H1 (cell line): ENCODE results near the gene DDX41. TPM values are rescaled to one million over a fixed set of nuclear protein-coding genes. Genes with fewer than 3 reads are reported as not detected.
A peak's percentile ranks its signal among the peaks of the same experiment; 100 is the strongest.

Experiments used
- CTCF ChIA-PET: fragments of 300-600 bp; sonication (Branson Sonifier 250); formaldehyde crosslinking; loops from one replicate; lab custom pipeline; 2021; ENCODE audit not compliant: partially characterized antibody; lab: Charles Lee
- POLR2A ChIA-PET: fragments of 300-600 bp; sonication (Branson Sonifier 250); formaldehyde crosslinking; loops from one replicate; lab custom pipeline; 2021; ENCODE audit warnings: inconsistent platforms; ENCODE audit not compliant: partially characterized antibody; lab: Charles Lee
- DNase-seq, 2 experiments: peaks; one replicate each; pipeline versions ENCODE4 v3.0.0 to v3.0.0-alpha.2; 2010 to 2022; ENCODE audit warnings: low spot score in 2 of 2, low read depth in 1 of 2, mixed read lengths in 1 of 2
- FAIRE-seq: peaks from 2 replicates; lab custom pipeline; 2011; peaks lifted over from hg19 to GRCh38; lab: Jason Lieb, UNC
- H2AFZ ChIP-seq: 2 replicates; pipeline ENCODE4 v1.8.1; 2012; ENCODE audit warnings: low read length, inconsistent platforms
- H2AK5ac ChIP-seq: 2 replicates; pipeline ENCODE4 v1.6.1; 2013; ENCODE audit warnings: low read depth, low read length
- H2BK120ac ChIP-seq: replicated peaks from 2 replicates; pipeline ENCODE3; 2013; ENCODE audit warnings: low read depth, low read length, inconsistent platforms
- H2BK12ac ChIP-seq: 2 replicates; pipeline ENCODE4 v1.6.1; 2013; ENCODE audit warnings: low read depth, low read length
- H2BK15ac ChIP-seq: 2 replicates; pipeline ENCODE4 v1.6.1; 2013; ENCODE audit warnings: low read length
- H2BK20ac ChIP-seq: 2 replicates; pipeline ENCODE4 v1.6.1; 2013; ENCODE audit warnings: low read length
- H2BK5ac ChIP-seq: 2 replicates; pipeline ENCODE4 v1.6.1; 2013; ENCODE audit warnings: low read depth, low read length
- H3K14ac ChIP-seq: 2 replicates; pipeline ENCODE4 v1.6.1; 2013; ENCODE audit warnings: inconsistent platforms; ENCODE audit not compliant: insufficient read length
- H3K18ac ChIP-seq: 2 replicates; pipeline ENCODE4 v1.6.1; 2013; ENCODE audit warnings: low read length; ENCODE audit errors: extremely low read depth
- H3K23ac ChIP-seq: 2 replicates; pipeline ENCODE4 v1.6.1; 2013; ENCODE audit warnings: inconsistent platforms; ENCODE audit not compliant: insufficient read length
- H3K23me2 ChIP-seq: 2 replicates; pipeline ENCODE4 v1.6.1; 2013; ENCODE audit warnings: low read depth, low read length
- H3K27ac ChIP-seq: 2 replicates; pipeline ENCODE4 v1.6.1; 2011; ENCODE audit warnings: low read depth, low read length, inconsistent platforms
- H3K27me3 ChIP-seq, 4 experiments: replicated peaks in 1 of 4; 1 replicate in 1 of 4; 2 replicates in 3 of 4; pipeline versions ENCODE4 v1.6.1 to v1.8.1; 2011 to 2013; ENCODE audit warnings: low read length in 3 of 4, mild to moderate bottlenecking in 3 of 4, inconsistent platforms in 2 of 4, mixed read lengths in 2 of 4, moderate library complexity in 1 of 4; ENCODE audit not compliant: control insufficient read depth in 3 of 4, insufficient read depth in 3 of 4; ENCODE audit errors: extremely low read depth in 1 of 4
- H3K36me3 ChIP-seq, 4 experiments: 2 replicates each; pipeline versions ENCODE4 v1.6.1 to v1.8.1; 2011 to 2013; ENCODE audit warnings: mild to moderate bottlenecking in 4 of 4, low read length in 3 of 4, moderate library complexity in 2 of 4, control low read depth in 1 of 4, inconsistent platforms in 1 of 4; ENCODE audit not compliant: insufficient read depth in 4 of 4, control insufficient read depth in 2 of 4
- H3K4ac ChIP-seq: replicated peaks from 2 replicates; pipeline ENCODE3; 2013; ENCODE audit warnings: low read length, low read depth, mixed read lengths, inconsistent platforms; ENCODE audit not compliant: insufficient read length
- H3K4me1 ChIP-seq, 4 experiments: replicated peaks in 1 of 4; 1 replicate in 1 of 4; 2 replicates in 3 of 4; pipeline versions ENCODE4 v1.6.1 to v1.8.1; 2011 to 2013; ENCODE audit warnings: low read length in 3 of 4, inconsistent platforms in 2 of 4, mixed read lengths in 1 of 4; ENCODE audit not compliant: insufficient read depth in 4 of 4, control insufficient read depth in 3 of 4
- H3K4me2 ChIP-seq, 2 experiments: 2 replicates each; pipeline versions ENCODE4 v1.6.1 to v1.8.1; 2011 to 2013; ENCODE audit warnings: low read depth in 2 of 2, low read length in 2 of 2, control low read depth in 1 of 2, inconsistent platforms in 1 of 2, mild to moderate bottlenecking in 1 of 2; ENCODE audit not compliant: insufficient read depth in 1 of 2
- H3K4me3 ChIP-seq, 4 experiments: fragments of 200-600, 300-600 bp in 1 of 4; sonication (generic), shearing (Covaris generic), sonication (Bioruptor Twin) in 1 of 4; 2 replicates each; pipeline versions ENCODE4 v1.5.1 to v1.8.1; 2011 to 2016; ENCODE audit warnings: low read length in 4 of 4, low read depth in 3 of 4, control low read depth in 2 of 4, inconsistent platforms in 2 of 4, mild to moderate bottlenecking in 2 of 4, mixed read lengths in 1 of 4, moderate library complexity in 1 of 4; ENCODE audit not compliant: insufficient read depth in 2 of 4; ENCODE audit errors: extremely low read depth in 1 of 4
- H3K56ac ChIP-seq: replicated peaks from 2 replicates; pipeline ENCODE3; 2013; ENCODE audit warnings: low read depth, mild to moderate bottlenecking, mixed read lengths, low read length, inconsistent platforms; ENCODE audit not compliant: insufficient read length
- H3K79me1 ChIP-seq: 2 replicates; pipeline ENCODE4 v1.6.1; 2013; ENCODE audit warnings: low read depth, low read length, control low read depth
- H3K79me2 ChIP-seq, 2 experiments: 2 replicates each; pipeline versions ENCODE4 v1.6.1 to v1.8.1; 2012 to 2013; ENCODE audit warnings: low read length in 2 of 2, mild to moderate bottlenecking in 2 of 2, inconsistent platforms in 1 of 2; ENCODE audit not compliant: insufficient read depth in 2 of 2, control insufficient read depth in 1 of 2
- H3K9ac ChIP-seq, 4 experiments: replicated peaks in 1 of 4; 1 replicate in 1 of 4; 2 replicates in 3 of 4; pipeline versions ENCODE4 v1.6.1 to v1.8.1; 2011 to 2013; ENCODE audit warnings: low read depth in 3 of 4, low read length in 3 of 4, control low read depth in 2 of 4, mild to moderate bottlenecking in 2 of 4, moderate library complexity in 2 of 4, inconsistent platforms in 1 of 4; ENCODE audit errors: extremely low read depth in 1 of 4
- H3K9me3 ChIP-seq, 2 experiments: 2 replicates each; pipeline versions ENCODE4 v1.6.1 to v1.8.1; 2012 to 2013; ENCODE audit warnings: mild to moderate bottlenecking in 2 of 2, moderate library complexity in 2 of 2, control low read depth in 1 of 2, inconsistent platforms in 1 of 2, low read depth in 1 of 2, low read length in 1 of 2, mixed read lengths in 1 of 2; ENCODE audit not compliant: insufficient read depth in 2 of 2
- H4K20me1 ChIP-seq, 2 experiments: replicated peaks in 1 of 2; 2 replicates each; pipeline versions ENCODE3 to v1.8.1; 2011 to 2013; ENCODE audit warnings: inconsistent platforms in 2 of 2, low read length in 2 of 2, mild to moderate bottlenecking in 1 of 2; ENCODE audit not compliant: insufficient read depth in 2 of 2, control insufficient read depth in 1 of 2
- H4K5ac ChIP-seq: 2 replicates; pipeline ENCODE4 v1.6.1; 2013; ENCODE audit warnings: low read length, low read depth, mixed read lengths, inconsistent platforms; ENCODE audit not compliant: insufficient read length
- H4K8ac ChIP-seq: 2 replicates; pipeline ENCODE4 v1.8.0; 2013; ENCODE audit warnings: mild to moderate bottlenecking, moderate library complexity, low read length, inconsistent platforms; ENCODE audit not compliant: insufficient read depth; ENCODE audit errors: extremely low read depth
- H4K91ac ChIP-seq: replicated peaks from 2 replicates; pipeline ENCODE3; 2013; ENCODE audit warnings: low read length, mixed read lengths, inconsistent platforms; ENCODE audit not compliant: insufficient read length
- BCL11A ChIP-seq, 2 experiments: IDR thresholded peaks; one replicate each; pipeline ENCODE4 v1.6.1; 2011; ENCODE audit warnings: low read depth in 2 of 2, low read length in 2 of 2, mild to moderate bottlenecking in 2 of 2
- EP300 ChIP-seq, 2 experiments: IDR thresholded peaks; 1 replicate in 1 of 2; 2 replicates in 1 of 2; pipeline ENCODE4 v1.6.1; 2011 to 2012; ENCODE audit warnings: low read depth in 2 of 2, low read length in 2 of 2, mild to moderate bottlenecking in 2 of 2, borderline replicate concordance in 1 of 2, inconsistent platforms in 1 of 2, moderate library complexity in 1 of 2
- HDAC6 ChIP-seq: IDR thresholded peaks from one replicate; pipeline ENCODE4 v1.7.1; 2012; ENCODE audit warnings: low read depth, mild to moderate bottlenecking, inconsistent platforms, low read length, moderate library complexity
- JUND ChIP-seq: IDR thresholded peaks from 2 replicates; pipeline ENCODE4 v1.6.1; 2011; ENCODE audit warnings: mild to moderate bottlenecking, improper control_type of control experiment, low read length
- POU5F1 ChIP-seq: IDR thresholded peaks from 2 replicates; pipeline ENCODE4 v1.6.1; 2011; ENCODE audit warnings: low read depth, mild to moderate bottlenecking, low read length, moderate library complexity
- RNF2 ChIP-seq: fragments of 200-900, 300-1000 bp; sonication (generic); IDR thresholded peaks from 2 replicates; pipeline ENCODE4 v1.7.1; 2016; ENCODE audit warnings: borderline replicate concordance, low read depth, mild to moderate bottlenecking, antibody characterized with exemption, low read length; ENCODE audit not compliant: poor library complexity, severe bottlenecking; ENCODE audit errors: missing control alignments
- TAF7 ChIP-seq: optimal IDR thresholded peaks from 2 replicates; pipeline ENCODE3; 2011; ENCODE audit warnings: low read depth, mild to moderate bottlenecking, inconsistent platforms, low read length, moderate library complexity, borderline replicate concordance
- ZNF274 ChIP-seq: IDR thresholded peaks from 2 replicates; pipeline ENCODE4 v1.7.0; 2012; ENCODE audit warnings: low read length, borderline replicate concordance; ENCODE audit errors: extremely low read depth
- WGBS, 2 experiments: shearing (Covaris generic) in 1 of 2; methylation state at CpG; one replicate each; pipeline versions ENCODE4 v1.1.6 to v1.1.7; 2013 to 2015; ENCODE audit warnings: low lambda C conversion rate in 2 of 2, mixed read lengths in 2 of 2, inconsistent platforms in 1 of 2, low coverage in 1 of 2, missing lambda C conversion rate in 1 of 2; ENCODE audit not compliant: insufficient replicate concordance in 2 of 2, insufficient coverage in 1 of 2, insufficient read length in 1 of 2; ENCODE audit errors: extremely low coverage in 1 of 2, missing lambda C conversion rate in 1 of 2; 5-methylcytosine and 5-hydroxymethylcytosine counted together
- polyA plus RNA-seq, 7 experiments: library from polyadenylated mRNA; depleted of rRNA in 3 of 7; stranded (reverse) in 5 of 7; unstranded in 2 of 7; fragments of >200 nt in 5 of 7; fragments of 200-250 nt in 2 of 7; gene quantifications; 1 replicate in 5 of 7; 2 replicates in 1 of 7; 4 replicates in 1 of 7; pipeline versions ENCODE4 v1.2.1 to v1.2.3, GENCODE V29; 2011 to 2013; ENCODE audit warnings: missing spikeins in 2 of 7, mixed read lengths in 2 of 7
- total RNA-seq: library from RNA; stranded (reverse); fragmentation: NEBNext Ultra II Directional; extraction: Animal tissue kit (Norgen Biotek cat#: 25700); gene quantifications from 2 replicates; pipeline ENCODE4 v1.2.1, GENCODE V29; 2021

Gene DDX41
- total and polyA plus RNA-seq, 2 of the 8 experiments (the other 6 are each of a cell fraction or from before 2014, with no cell fraction given): 102 to 135 TPM

GRCh38 chr5:177504086-177505056, 12.4 kb downstream of the DDX41 start:
- H3K23ac ChIP-seq: no peak overlapping the region
- H2BK120ac ChIP-seq: no peak overlapping the region
- H3K79me1 ChIP-seq: no peaks in the 10 kb centered on the region
- no peak overlapping the region for H2BK12ac ChIP-seq
- no peak for TF ChIP-seq RNF2
- no peak for TF ChIP-seq HDAC6
- TF ChIP-seq EP300 (IDR thresholded peaks at IDR 0.05; ENCODE audit: borderline replicate concordance in 1 of 2, low read depth in 2 of 2, low read length in 2 of 2): no peak
- TF ChIP-seq JUND: no peak
- TF ChIP-seq TAF7: no peak
- no peak for TF ChIP-seq ZNF274
- no peak for TF ChIP-seq POU5F1
- no peak for TF ChIP-seq BCL11A (IDR thresholded peaks at IDR 0.05; ENCODE audit: low read depth in 2 of 2, low read length in 2 of 2)
- H3K9ac ChIP-seq: no peak overlapping the region
- DNase-seq: no peak
- 94% methylated on average over 42 of the region's 47 CpGs; no CpG with 5 or more reads in 1 of the 2 experiments for WGBS, 2 experiments
- H3K79me2 ChIP-seq: no peaks in the 10 kb centered on the region
- peaks cover 0 to 10% (median 0%) of the 10 kb centered on the region in 4 experiments; a peak in 1 of 8 replicates for H3K36me3 ChIP-seq
- no peak overlapping the region for H3K4ac ChIP-seq
- H3K27me3 ChIP-seq: peaks cover 0 to 3% (median 0%) of the 10 kb centered on the region in 4 experiments; a peak in 3 of 7 replicates
- no peak overlapping the region for H4K91ac ChIP-seq
- no peak overlapping the region for H3K56ac ChIP-seq
- no peak overlapping the region for H3K18ac ChIP-seq
- no peak overlapping the region for H2BK20ac ChIP-seq
- POLR2A ChIA-PET: interaction anchor here (1.2 to 65.5 kb wide), 5 partner anchors 11 to 35 kb away, joined by 4 to 3349 read pairs (median 7); partner anchors contain the start of genes DBN1, DDX41, PDLIM7 and PRR7
- H4K8ac ChIP-seq: peak overlapping the region; percentile 17; the same call in 1 of the 2 replicates
- FAIRE-seq: no peak
- H3K23me2 ChIP-seq: no peaks in the 10 kb centered on the region
- no peaks in the 10 kb centered on the region for H3K9me3 ChIP-seq
- peaks cover 0 to 4% of the 10 kb centered on the region in 2 experiments for H4K20me1 ChIP-seq
- H3K4me2 ChIP-seq: no peak overlapping the region
- peaks cover 0 to 11% (median 8%) of the 10 kb centered on the region in 4 experiments; a peak in 5 of 7 replicates for H3K4me1 ChIP-seq
- no peak overlapping the region for H3K14ac ChIP-seq
- no peak overlapping the region for H3K4me3 ChIP-seq
- H4K5ac ChIP-seq: no peak overlapping the region
- H2BK15ac ChIP-seq: no peak overlapping the region
- no peak overlapping the region for H3K27ac ChIP-seq
- no peak overlapping the region for H2AK5ac ChIP-seq
- no peak overlapping the region for H2BK5ac ChIP-seq
- no peak overlapping the region for H2AFZ ChIP-seq
- CTCF ChIA-PET: interaction anchor here (0.9 to 20.8 kb wide), 8 partner anchors 14 to 137 kb away, joined by 3 to 306 read pairs (median 9); partner anchors contain the start of gene DBN1
